Measurements from ENCODE around the gene LMX1A.

DNA sequence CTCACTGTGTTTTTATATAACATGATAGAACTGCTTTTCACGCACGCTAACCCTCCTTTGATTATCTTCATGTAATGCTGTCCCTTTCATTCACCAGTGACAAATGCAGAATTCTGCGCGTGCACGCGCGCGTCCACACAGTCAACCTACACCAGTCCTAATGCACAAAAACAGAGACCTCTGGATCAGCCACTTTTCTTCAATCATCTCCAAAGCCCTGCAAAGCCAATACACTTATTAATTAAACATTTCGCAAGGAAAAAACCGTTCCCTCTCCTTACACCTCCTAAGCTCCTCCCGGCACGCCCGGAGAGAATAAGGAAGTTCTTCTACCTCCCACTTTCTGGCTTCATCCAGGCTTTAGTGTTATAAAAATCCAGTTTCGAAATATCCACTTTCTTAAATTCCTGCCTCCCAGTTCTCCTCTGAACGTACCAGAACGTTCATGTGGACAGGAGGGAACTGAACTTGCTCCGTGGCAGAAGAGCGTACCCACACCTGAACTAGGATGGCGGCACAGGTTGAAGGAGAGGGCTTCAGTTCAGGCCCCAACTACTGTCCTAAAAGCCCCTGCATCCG lies 4.6 kb downstream of the LMX1A start:
- TF ChIP-seq, protein P1, sequence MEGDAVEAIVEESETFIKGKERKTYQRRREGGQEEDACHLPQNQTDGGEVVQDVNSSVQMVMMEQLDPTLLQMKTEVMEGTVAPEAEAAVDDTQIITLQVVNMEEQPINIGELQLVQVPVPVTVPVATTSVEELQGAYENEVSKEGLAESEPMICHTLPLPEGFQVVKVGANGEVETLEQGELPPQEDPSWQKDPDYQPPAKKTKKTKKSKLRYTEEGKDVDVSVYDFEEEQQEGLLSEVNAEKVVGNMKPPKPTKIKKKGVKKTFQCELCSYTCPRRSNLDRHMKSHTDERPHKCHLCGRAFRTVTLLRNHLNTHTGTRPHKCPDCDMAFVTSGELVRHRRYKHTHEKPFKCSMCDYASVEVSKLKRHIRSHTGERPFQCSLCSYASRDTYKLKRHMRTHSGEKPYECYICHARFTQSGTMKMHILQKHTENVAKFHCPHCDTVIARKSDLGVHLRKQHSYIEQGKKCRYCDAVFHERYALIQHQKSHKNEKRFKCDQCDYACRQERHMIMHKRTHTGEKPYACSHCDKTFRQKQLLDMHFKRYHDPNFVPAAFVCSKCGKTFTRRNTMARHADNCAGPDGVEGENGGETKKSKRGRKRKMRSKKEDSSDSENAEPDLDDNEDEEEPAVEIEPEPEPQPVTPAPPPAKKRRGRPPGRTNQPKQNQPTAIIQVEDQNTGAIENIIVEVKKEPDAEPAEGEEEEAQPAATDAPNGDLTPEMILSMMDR (conservative IDR thresholded peaks at IDR 0.05; ENCODE audit: low read depth, low read length), result no peak
- TF ChIP-seq EZH2 (IDR thresholded peaks at IDR 0.05; ENCODE audit: borderline replicate concordance, low read depth, low read length, poor library complexity, severe bottlenecking), result peak; percentile 48
